ENCODE measurements around the gene MIF.
"Not testable (repeated sequence)": the region's sequence is repeated elsewhere in the genome, so short reads cannot be mapped to it uniquely, and the experiment has no call there.

Gene MIF

DNA sequence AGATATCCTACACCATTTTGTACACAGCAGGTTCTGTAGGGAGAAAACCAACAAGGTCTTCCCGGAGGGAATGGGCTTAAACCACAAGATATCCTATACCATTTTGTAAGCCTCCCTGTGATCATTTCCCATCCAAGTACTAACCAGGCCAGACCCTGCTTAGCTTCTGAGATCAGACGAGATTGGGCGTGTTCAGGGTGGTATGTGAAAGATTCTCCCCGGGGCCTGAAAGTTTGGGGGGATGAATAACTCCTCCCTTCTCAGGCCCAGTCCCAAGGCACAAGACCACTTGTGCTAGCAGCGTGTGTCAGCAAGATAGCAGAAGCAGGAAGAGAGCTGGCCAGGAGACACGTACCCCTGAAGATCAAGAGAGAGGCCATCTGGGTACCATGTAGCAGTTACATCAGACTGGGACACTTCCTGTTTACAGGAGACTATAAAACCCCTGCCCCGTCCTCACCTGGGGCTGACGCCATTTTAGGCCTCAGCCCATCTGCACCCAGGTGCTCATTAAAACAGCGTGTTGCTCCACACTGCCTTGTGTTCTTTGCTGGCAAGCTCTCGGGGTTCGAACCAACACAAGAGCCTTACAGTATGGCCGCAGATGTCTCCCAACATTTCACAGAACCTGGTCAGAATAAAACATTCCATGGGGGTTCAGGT lies 17.3 kb downstream of the MIF start:
- DNase-seq (ENCODE audit: low read depth): no peak
- TF ChIP-seq, protein P1, sequence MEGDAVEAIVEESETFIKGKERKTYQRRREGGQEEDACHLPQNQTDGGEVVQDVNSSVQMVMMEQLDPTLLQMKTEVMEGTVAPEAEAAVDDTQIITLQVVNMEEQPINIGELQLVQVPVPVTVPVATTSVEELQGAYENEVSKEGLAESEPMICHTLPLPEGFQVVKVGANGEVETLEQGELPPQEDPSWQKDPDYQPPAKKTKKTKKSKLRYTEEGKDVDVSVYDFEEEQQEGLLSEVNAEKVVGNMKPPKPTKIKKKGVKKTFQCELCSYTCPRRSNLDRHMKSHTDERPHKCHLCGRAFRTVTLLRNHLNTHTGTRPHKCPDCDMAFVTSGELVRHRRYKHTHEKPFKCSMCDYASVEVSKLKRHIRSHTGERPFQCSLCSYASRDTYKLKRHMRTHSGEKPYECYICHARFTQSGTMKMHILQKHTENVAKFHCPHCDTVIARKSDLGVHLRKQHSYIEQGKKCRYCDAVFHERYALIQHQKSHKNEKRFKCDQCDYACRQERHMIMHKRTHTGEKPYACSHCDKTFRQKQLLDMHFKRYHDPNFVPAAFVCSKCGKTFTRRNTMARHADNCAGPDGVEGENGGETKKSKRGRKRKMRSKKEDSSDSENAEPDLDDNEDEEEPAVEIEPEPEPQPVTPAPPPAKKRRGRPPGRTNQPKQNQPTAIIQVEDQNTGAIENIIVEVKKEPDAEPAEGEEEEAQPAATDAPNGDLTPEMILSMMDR (IDR thresholded peaks at IDR 0.05; ENCODE audit: control insufficient read depth, extremely low read depth, insufficient read depth): no peak
- no peak overlapping the region for H3K4me3 ChIP-seq (ENCODE audit: low read depth, low read length)

DNA sequence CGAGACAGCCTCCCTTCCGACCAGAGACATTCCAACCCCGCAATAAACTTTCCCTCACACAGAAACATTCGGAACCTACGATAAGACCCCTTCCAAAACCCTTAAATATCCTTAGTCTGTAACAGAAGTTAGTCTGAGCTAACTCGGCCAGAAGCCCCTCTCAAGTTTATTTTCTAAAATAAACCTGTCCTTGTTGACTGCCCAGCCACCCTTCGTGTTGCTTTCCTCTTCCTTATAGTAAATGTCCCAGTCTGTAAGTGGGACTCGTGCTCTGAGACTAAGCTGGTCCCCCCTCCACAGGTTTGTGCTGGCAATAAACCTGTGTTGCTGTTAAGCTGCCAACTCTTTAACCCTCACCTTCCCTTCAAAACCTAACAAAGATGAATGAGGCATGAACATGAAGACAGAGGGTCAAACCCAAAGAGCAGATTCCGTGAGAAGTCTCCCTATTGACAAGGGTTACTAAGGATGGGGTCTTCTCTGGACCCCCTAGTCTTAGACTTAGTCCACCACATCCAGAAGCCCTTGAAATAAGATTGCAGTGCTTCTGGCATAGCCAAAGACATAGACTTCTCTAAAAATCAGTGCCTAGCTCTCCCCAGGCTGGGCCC lies 18.2 kb downstream of the MIF start:
- TF ChIP-seq, protein P1 (IDR thresholded peaks at IDR 0.05; ENCODE audit: control insufficient read depth, extremely low read depth, insufficient read depth): no peak
- no peak overlapping the region for H3K4me3 ChIP-seq (ENCODE audit: low read depth, low read length)
- DNase-seq (ENCODE audit: low read depth): no peak

DNA sequence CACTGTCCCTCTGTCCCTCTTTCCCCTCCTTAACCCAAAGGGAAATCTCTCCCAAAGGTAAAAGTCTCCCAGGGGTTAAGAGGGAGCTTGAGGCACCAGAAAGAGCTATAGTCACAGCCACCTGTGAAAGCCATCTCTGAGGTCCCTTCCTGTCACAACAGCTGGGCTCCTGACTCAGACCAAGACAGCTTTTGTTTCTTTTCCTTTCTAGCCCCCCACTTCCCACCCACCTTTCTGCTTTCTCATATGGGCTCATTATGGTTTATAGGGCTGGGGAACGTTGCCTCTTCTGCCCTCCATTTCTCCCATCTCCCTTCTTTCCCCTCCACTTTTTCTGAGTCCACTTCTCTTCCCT lies 19.1 kb downstream of the MIF start:
- peak overlapping the region; percentile 69 for H3K4me3 ChIP-seq (ENCODE audit: low read depth, low read length)
- DNase-seq (ENCODE audit: low read depth): no peak
- TF ChIP-seq, protein P1 (IDR thresholded peaks at IDR 0.05; ENCODE audit: control insufficient read depth, extremely low read depth, insufficient read depth): no peak

DNA sequence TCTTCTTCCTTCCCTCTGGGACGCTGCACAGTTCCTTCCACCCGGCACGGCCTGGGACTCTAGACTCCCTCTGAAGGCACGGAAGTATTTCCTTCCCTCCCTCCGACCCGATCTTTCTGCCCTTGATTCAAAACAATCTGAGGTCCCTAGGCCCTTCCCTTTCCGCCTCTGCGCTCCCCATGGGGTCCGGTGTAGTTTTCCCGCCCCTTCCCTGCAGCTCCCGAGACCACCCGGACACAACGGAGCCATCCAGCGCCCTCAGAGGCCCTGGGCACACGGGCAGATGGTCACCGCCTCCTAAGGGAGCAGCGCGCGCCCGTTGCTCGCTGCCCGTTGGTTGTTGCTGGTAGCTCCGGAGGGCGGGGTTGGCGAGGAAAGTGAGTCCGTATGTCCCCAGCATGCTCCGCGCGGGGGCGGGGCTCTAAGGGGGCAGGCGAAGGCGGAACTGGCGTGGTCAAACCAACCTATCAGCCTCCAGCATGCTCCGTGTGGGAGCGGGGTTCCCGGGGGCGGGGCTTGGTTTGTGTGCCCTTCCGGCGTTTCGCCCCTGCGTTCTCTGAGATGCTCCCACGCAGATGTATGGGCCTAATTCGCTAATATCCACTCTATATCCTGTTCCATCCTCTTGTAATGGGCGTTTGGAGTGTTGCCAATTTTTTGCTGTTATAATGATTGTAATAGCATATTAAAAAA lies 19.6 kb downstream of the MIF start:
- TF ChIP-seq, protein P1 (IDR thresholded peaks at IDR 0.05; ENCODE audit: control insufficient read depth, extremely low read depth, insufficient read depth): no peak
- peak; percentile 97 for DNase-seq (ENCODE audit: low read depth)
- peak overlapping the region; percentile 69 for H3K4me3 ChIP-seq (ENCODE audit: low read depth, low read length)

DNA sequence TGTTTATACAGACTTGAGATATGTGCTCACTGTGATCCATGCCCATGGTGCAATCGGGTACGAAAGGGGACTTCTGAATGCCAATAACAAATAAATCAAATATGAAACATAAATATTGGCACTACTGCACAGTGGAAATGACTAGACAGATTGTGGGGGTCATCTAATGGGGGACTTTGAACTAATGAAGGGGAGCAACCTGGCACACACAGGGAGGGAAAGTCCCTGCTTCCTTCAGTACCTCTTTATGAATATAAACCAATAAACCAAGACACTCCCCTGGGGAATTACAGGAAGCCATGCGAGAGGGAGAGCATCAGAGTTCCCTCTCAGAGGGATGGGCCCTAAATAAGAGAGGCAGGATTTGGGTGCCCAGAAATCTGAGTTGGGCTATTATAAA lies 21.1 kb downstream of the MIF start:
- TF ChIP-seq, protein P1 (IDR thresholded peaks at IDR 0.05; ENCODE audit: control insufficient read depth, extremely low read depth, insufficient read depth): no peak
- no peak overlapping the region for H3K4me3 ChIP-seq (ENCODE audit: low read depth, low read length)
- no peak for DNase-seq (ENCODE audit: low read depth)

DNA sequence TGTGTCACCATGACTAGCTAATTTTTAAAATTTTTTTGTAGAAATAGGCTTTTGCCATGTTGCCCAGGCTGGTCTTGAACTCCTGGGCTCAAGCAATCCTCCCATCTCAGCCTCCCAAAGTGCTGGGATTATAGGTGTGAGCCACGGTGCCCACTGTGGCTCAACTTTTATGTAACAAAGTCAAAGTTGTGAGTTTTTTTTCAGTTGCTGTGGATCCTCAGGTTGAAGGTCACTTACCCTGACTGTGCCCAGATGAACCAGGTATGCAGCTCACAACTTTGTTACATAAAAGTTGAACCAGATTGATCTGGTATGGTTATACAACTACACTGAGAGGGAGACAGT lies 26.1 kb downstream of the MIF start:
- H3K4me3 ChIP-seq (ENCODE audit: low read depth, low read length); DNase-seq (ENCODE audit: low read depth): not testable (repeated sequence)

DNA sequence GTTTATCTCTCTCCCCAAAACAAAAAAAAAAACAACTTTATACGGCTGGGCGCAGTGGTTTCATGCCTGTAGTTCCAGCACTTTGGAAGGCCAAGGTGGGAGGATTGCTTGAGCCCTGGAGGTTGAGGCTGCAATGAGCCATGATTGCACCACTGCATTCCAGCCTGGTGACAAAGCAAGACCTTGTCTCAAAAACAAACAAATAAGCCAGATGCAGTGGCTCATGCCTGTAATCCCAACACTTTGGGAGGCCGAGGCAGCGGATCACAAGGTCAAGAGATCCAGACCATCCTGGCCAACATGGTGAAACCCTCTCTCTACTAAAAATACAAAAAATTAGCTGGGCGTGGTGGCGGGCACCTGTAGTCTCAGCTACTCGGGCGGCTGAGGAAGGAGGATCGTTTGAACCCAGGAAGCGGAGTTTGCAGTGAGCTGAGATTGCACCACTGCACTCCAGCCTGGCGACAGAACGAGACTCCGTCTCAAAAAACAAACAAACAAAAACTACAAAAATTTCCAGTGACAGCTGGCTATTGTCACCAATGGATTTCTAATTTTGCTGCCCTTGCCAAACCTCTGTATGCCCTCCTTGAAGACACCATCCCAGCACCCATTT lies 27.5 kb downstream of the MIF start:
- DNase-seq (ENCODE audit: low read depth); H3K4me3 ChIP-seq (ENCODE audit: low read depth, low read length): not testable (repeated sequence)
